Endothelial cell of umbilical vein (primary cell): Measurements from ENCODE around the gene SPRR1B. TPM values are rescaled to one million over a fixed set of nuclear protein-coding genes. Genes with fewer than 3 reads are reported as not detected.

Experiments used
- BruUV-seq: library from RNA; stranded (reverse); fragments of 400-500 nt; replicated peaks from 2 replicates; lab custom pipeline; 2021; lab: Mats Ljungman, UMichigan
- CTCF ChIA-PET: fragments of 300-600, 350-600 bp; sonication (Branson Sonifier 250); formaldehyde crosslinking; loops from one replicate; lab custom pipeline; 2021; ENCODE audit warnings: antibody characterized with exemption, inconsistent platforms; lab: Charles Lee
- POLR2A ChIA-PET: fragments of 300-600, 350-600 bp; sonication (Branson Sonifier 250); formaldehyde crosslinking; loops from one replicate; lab custom pipeline; 2021; ENCODE audit warnings: antibody characterized with exemption, inconsistent platforms; lab: Charles Lee
- DNase-seq: peaks from one replicate; pipeline ENCODE4 v3.0.0-alpha.2; 2011; ENCODE audit warnings: low read depth, low spot score
- FAIRE-seq: peaks from 2 replicates; lab custom pipeline; 2011; peaks lifted over from hg19 to GRCh38; lab: Jason Lieb, UNC
- H2AFZ ChIP-seq: 2 replicates; pipeline ENCODE4 v1.6.0; 2012; ENCODE audit warnings: low read depth, low read length, control low read depth, inconsistent platforms
- H3K27ac ChIP-seq: 2 replicates; pipeline ENCODE4 v1.5.1; 2011; ENCODE audit warnings: low read depth, mild to moderate bottlenecking, control low read depth, low read length, moderate library complexity; ENCODE audit not compliant: insufficient read depth
- H3K27me3 ChIP-seq, 2 experiments: 2 replicates each; pipeline versions ENCODE4 v1.6.0 to v1.6.1; 2011; ENCODE audit warnings: low read length in 2 of 2, mixed read lengths in 1 of 2; ENCODE audit not compliant: control insufficient read depth in 2 of 2, insufficient read depth in 2 of 2
- H3K36me3 ChIP-seq, 2 experiments: 2 replicates in 1 of 2; 3 replicates in 1 of 2; pipeline ENCODE4 v1.5.1; 2011; ENCODE audit warnings: low read length in 2 of 2, mild to moderate bottlenecking in 1 of 2, moderate library complexity in 1 of 2; ENCODE audit not compliant: control insufficient read depth in 2 of 2, insufficient read depth in 2 of 2; ENCODE audit errors: extremely low read depth in 1 of 2
- H3K4me1 ChIP-seq: 3 replicates; pipeline ENCODE4 v1.5.1; 2011; ENCODE audit warnings: mild to moderate bottlenecking, low read length; ENCODE audit not compliant: control insufficient read depth, insufficient read depth; ENCODE audit errors: extremely low read depth
- H3K4me2 ChIP-seq: 2 replicates; pipeline ENCODE4 v1.6.1; 2011; ENCODE audit warnings: low read length, control low read depth, mixed read lengths; ENCODE audit not compliant: insufficient read depth
- H3K4me3 ChIP-seq, 3 experiments: fragments of 200-600 bp in 1 of 3; sonication (generic), shearing (Covaris generic) in 1 of 3; replicated peaks in 1 of 3; 2 replicates each; pipeline ENCODE4 v1.5.1; 2011 to 2016; ENCODE audit warnings: control low read depth in 3 of 3, low read length in 3 of 3, mild to moderate bottlenecking in 2 of 3, inconsistent platforms in 1 of 3, low read depth in 1 of 3, moderate library complexity in 1 of 3; ENCODE audit not compliant: insufficient read depth in 1 of 3
- H3K79me2 ChIP-seq: 2 replicates; pipeline ENCODE4 v1.6.0; 2012; ENCODE audit warnings: low read length, inconsistent platforms; ENCODE audit not compliant: control insufficient read depth, insufficient read depth
- H3K9ac ChIP-seq: replicated peaks from 2 replicates; pipeline ENCODE3; 2011; ENCODE audit warnings: low read length, control low read depth; ENCODE audit not compliant: insufficient read depth; ENCODE audit errors: extremely low read depth
- H3K9me1 ChIP-seq: replicated peaks from 3 replicates; pipeline ENCODE4 v1.6.0; 2011; ENCODE audit warnings: mild to moderate bottlenecking, low read length; ENCODE audit not compliant: control insufficient read depth, insufficient read depth; ENCODE audit errors: extremely low read depth
- H3K9me3 ChIP-seq: replicated peaks from 2 replicates; pipeline ENCODE4 v1.5.1; 2012; ENCODE audit warnings: low read length, inconsistent platforms; ENCODE audit not compliant: control insufficient read depth, insufficient read depth
- H4K20me1 ChIP-seq: replicated peaks from 2 replicates; pipeline ENCODE3; 2011; ENCODE audit warnings: mild to moderate bottlenecking, low read length; ENCODE audit not compliant: control insufficient read depth, insufficient read depth; ENCODE audit errors: extremely low read depth
- CTCF ChIP-seq, 2 donors: IDR thresholded peaks; 1 replicate in 1 of 2; 2 replicates in 1 of 2; pipeline ENCODE4 v1.5.1; 2011; ENCODE audit warnings: low read length in 2 of 2, mild to moderate bottlenecking in 2 of 2, moderate library complexity in 2 of 2, control low read depth in 1 of 2, inconsistent platforms in 1 of 2, low read depth in 1 of 2; ENCODE audit not compliant: insufficient read depth in 1 of 2; ENCODE audit errors: extremely low read depth in 1 of 2
- EZH2 ChIP-seq: IDR thresholded peaks from 2 replicates; pipeline ENCODE4 v1.6.1; 2012; ENCODE audit warnings: borderline replicate concordance, low read depth, mild to moderate bottlenecking, moderate library complexity, low read length, inconsistent platforms; ENCODE audit not compliant: severe bottlenecking
- FOS ChIP-seq: IDR thresholded peaks from 2 replicates; pipeline ENCODE4 v1.6.1; 2011; ENCODE audit warnings: mild to moderate bottlenecking, low read length, moderate library complexity, borderline replicate concordance; ENCODE audit not compliant: insufficient read depth
- GATA2 ChIP-seq: IDR thresholded peaks from 2 replicates; pipeline ENCODE4 v1.7.0; 2011; ENCODE audit warnings: low read depth, mild to moderate bottlenecking, moderate library complexity, mixed read lengths, low read length; ENCODE audit not compliant: insufficient read length, insufficient read depth
- JUN ChIP-seq: IDR thresholded peaks from 2 replicates; pipeline ENCODE4 v1.6.1; 2011; ENCODE audit warnings: borderline replicate concordance, low read depth; ENCODE audit not compliant: insufficient read length, insufficient read depth
- MAX ChIP-seq: IDR thresholded peaks from 2 replicates; pipeline ENCODE4 v1.6.1; 2011; ENCODE audit not compliant: insufficient read depth, insufficient read length
- MYC ChIP-seq: IDR thresholded peaks from one replicate; pipeline ENCODE4 v1.6.1; 2011; ENCODE audit warnings: mild to moderate bottlenecking, low read depth, low read length
- POLR2A ChIP-seq: IDR thresholded peaks from 2 replicates; pipeline ENCODE4 v1.6.1; 2012; ENCODE audit warnings: low read depth, mild to moderate bottlenecking, control low read depth, low read length
- POLR2AphosphoS5 ChIP-seq: IDR thresholded peaks from 2 replicates; pipeline ENCODE4 v1.6.1; 2012; ENCODE audit warnings: low read depth, mild to moderate bottlenecking, control low read depth, low read length, moderate library complexity; ENCODE audit not compliant: insufficient read depth
- dilution Hi-C: fragments of 300-500 bp; cut with MboI; formaldehyde crosslinking; loops from one replicate; pipeline ENCODE4 v1.15.0; 2019; ENCODE audit warnings: low sequenced_read_pairs; ENCODE audit not compliant: extremely low pct_ligation_motif_present
- intact Hi-C: fragments of 100-400 bp; cut with micrococcal nuclease; formaldehyde crosslinking; loops from one replicate; pipeline ENCODE4 v1.10.0; 2022
- polyA plus RNA-seq, 4 experiments: library from polyadenylated mRNA; depleted of rRNA in 3 of 4; stranded (reverse) in 3 of 4; unstranded in 1 of 4; fragments of >200 nt; gene quantifications; 2 replicates each; pipeline versions ENCODE4 v1.2.1 to v1.2.3, GENCODE V29; 2011 to 2012; ENCODE audit warnings: missing spikeins in 1 of 4
- total RNA-seq: library from RNA; stranded (reverse); gene quantifications from 2 replicates; pipeline ENCODE4 v1.2.3, GENCODE V29; 2021

The SPRR1B gene
- total and polyA plus RNA-seq, 2 donors (not counting 3 experiments of a cell fraction or from before 2014, with no cell fraction given), result not detected

- H2AFZ ChIP-seq, result no peak overlapping the region
- H4K20me1 ChIP-seq, result no peaks in the 10 kb centered on the region
- ChIA-PET POLR2A (no interaction called here), CTCF (no interaction called here)
- H3K9me1 ChIP-seq, result no peaks in the 10 kb centered on the region
- dilution Hi-C loops, result no loop called here
- no peak overlapping the region for H3K27ac ChIP-seq
- no peaks in the 10 kb centered on the region for H3K79me2 ChIP-seq
- intact Hi-C loops, result no loop called here
- no peaks in the 10 kb centered on the region for H3K36me3 ChIP-seq
- BruUV-seq, result no TSS peak
- H3K9ac ChIP-seq, result no peak overlapping the region
- H3K4me2 ChIP-seq, result no peak overlapping the region
- H3K9me3 ChIP-seq, result no peaks in the 10 kb centered on the region
- no peak for DNase-seq
- TF ChIP-seq MAX, result no peak
- TF ChIP-seq JUN, result no peak
- no peak for TF ChIP-seq CTCF (IDR thresholded peaks at IDR 0.05; ENCODE audit: extremely low read depth in 1 of 2, insufficient read depth in 1 of 2, low read depth in 1 of 2, low read length in 2 of 2)
- TF ChIP-seq GATA2, result no peak
- no peak for TF ChIP-seq EZH2
- TF ChIP-seq MYC, result no peak
- no peak for TF ChIP-seq FOS
- no peak for TF ChIP-seq POLR2AphosphoS5
- TF ChIP-seq POLR2A, result no peak
- H3K27me3 ChIP-seq, result no peaks in the 10 kb centered on the region
- no peak for FAIRE-seq
- no peak overlapping the region for H3K4me3 ChIP-seq
- H3K4me1 ChIP-seq, result no peaks in the 10 kb centered on the region
Measured at GRCh38 chr1:152986578-152986977, 44.4 kb upstream of the SPRR1B start.
